H1 (cell line): ENCODE measurements around the gene INHBB.

Experiments used
- EP300 ChIP-seq, 2 experiments: IDR thresholded peaks; 1 replicate in 1 of 2; 2 replicates in 1 of 2; pipeline ENCODE4 v1.6.1; 2011 to 2012; ENCODE audit warnings: low read depth in 2 of 2, low read length in 2 of 2, mild to moderate bottlenecking in 2 of 2, borderline replicate concordance in 1 of 2, inconsistent platforms in 1 of 2, moderate library complexity in 1 of 2
- JUN ChIP-seq: IDR thresholded peaks from 2 replicates; pipeline ENCODE4 v1.6.1; 2011; ENCODE audit warnings: low read depth, mild to moderate bottlenecking, improper control_type of control experiment, low read length
- JUND ChIP-seq: IDR thresholded peaks from 2 replicates; pipeline ENCODE4 v1.6.1; 2011; ENCODE audit warnings: mild to moderate bottlenecking, improper control_type of control experiment, low read length
- POLR2A ChIP-seq, 2 experiments: IDR thresholded peaks; 1 replicate in 1 of 2; 2 replicates in 1 of 2; pipeline ENCODE4 v1.6.1; 2011; ENCODE audit warnings: low read depth in 2 of 2, low read length in 2 of 2, mild to moderate bottlenecking in 2 of 2; ENCODE audit errors: control extremely low read depth in 1 of 2
- TAF1 ChIP-seq: IDR thresholded peaks from 2 replicates; pipeline ENCODE4 v1.6.1; 2011; ENCODE audit warnings: mild to moderate bottlenecking, low read depth, low read length
- ZNF274 ChIP-seq: IDR thresholded peaks from 2 replicates; pipeline ENCODE4 v1.7.0; 2012; ENCODE audit warnings: low read length, borderline replicate concordance; ENCODE audit errors: extremely low read depth
- TF ChIP-seq, protein P1 (sequence below), 3 experiments: IDR thresholded peaks; 1 replicate in 2 of 3; 2 replicates in 1 of 3; pipeline versions ENCODE4 v1.5.1 to v1.6.1; 2011; ENCODE audit warnings: low read length in 3 of 3, mild to moderate bottlenecking in 3 of 3, inconsistent platforms in 2 of 3, low read depth in 1 of 3, moderate library complexity in 1 of 3; ENCODE audit not compliant: insufficient read depth in 1 of 3; ENCODE audit errors: control extremely low read depth in 1 of 3

DNA sequence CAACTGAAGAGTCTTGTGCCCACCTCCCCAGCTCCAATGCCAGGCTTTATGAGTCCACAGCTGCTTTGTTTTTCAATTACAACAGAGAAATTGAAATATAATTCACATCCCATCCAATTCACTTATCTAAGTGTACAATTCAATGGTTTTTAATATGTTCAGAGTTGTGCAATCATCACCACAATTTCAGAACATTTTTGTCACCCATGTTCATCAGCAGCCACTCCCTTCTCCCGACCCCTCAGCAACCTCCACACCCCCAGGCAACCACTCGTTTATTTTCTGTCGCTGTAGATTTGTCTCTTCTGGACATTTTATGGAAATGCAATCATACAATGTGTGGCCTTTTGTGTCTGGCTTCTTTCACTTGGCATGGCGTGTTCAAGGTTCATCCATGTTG, 23.3 kb downstream of the INHBB start:
- no peak for TF ChIP-seq TAF1
- TF ChIP-seq EP300 (IDR thresholded peaks at IDR 0.05; ENCODE audit: borderline replicate concordance in 1 of 2, low read depth in 2 of 2, low read length in 2 of 2) = no peak
- no peak for TF ChIP-seq POLR2A (IDR thresholded peaks at IDR 0.05; ENCODE audit: control extremely low read depth in 1 of 2, low read depth in 2 of 2, low read length in 2 of 2)
- TF ChIP-seq, protein P1, sequence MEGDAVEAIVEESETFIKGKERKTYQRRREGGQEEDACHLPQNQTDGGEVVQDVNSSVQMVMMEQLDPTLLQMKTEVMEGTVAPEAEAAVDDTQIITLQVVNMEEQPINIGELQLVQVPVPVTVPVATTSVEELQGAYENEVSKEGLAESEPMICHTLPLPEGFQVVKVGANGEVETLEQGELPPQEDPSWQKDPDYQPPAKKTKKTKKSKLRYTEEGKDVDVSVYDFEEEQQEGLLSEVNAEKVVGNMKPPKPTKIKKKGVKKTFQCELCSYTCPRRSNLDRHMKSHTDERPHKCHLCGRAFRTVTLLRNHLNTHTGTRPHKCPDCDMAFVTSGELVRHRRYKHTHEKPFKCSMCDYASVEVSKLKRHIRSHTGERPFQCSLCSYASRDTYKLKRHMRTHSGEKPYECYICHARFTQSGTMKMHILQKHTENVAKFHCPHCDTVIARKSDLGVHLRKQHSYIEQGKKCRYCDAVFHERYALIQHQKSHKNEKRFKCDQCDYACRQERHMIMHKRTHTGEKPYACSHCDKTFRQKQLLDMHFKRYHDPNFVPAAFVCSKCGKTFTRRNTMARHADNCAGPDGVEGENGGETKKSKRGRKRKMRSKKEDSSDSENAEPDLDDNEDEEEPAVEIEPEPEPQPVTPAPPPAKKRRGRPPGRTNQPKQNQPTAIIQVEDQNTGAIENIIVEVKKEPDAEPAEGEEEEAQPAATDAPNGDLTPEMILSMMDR (IDR thresholded peaks at IDR 0.05; ENCODE audit: control extremely low read depth in 1 of 3, insufficient read depth in 1 of 3, low read depth in 1 of 3, low read length in 3 of 3) = no peak
- no peak for TF ChIP-seq JUND
- no peak for TF ChIP-seq JUN
- TF ChIP-seq ZNF274 = no peak
